ENCODE measurements around the gene DSCAML1.

The DSCAML1 gene

DNA sequence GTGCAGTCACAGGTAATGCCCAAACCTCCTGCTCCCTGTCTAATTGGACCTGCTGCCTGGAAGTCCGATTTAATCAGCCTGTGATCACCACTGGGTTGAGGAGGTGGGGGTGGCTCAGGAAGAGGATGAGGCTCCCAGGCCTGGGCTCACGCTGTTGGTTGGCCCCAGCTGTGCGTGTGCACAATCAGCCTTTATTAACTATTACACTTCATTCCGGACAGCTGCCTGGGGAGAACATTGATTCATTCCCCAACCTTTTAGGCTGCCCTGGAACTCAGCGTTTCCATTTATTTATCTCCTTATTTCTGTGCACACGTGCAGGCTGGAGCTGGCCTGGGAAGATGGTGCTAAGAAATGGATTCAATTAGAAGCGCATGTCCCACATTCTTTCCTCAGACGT is 123.4 kb downstream of the DSCAML1 start:
- TF ChIP-seq, protein P1, sequence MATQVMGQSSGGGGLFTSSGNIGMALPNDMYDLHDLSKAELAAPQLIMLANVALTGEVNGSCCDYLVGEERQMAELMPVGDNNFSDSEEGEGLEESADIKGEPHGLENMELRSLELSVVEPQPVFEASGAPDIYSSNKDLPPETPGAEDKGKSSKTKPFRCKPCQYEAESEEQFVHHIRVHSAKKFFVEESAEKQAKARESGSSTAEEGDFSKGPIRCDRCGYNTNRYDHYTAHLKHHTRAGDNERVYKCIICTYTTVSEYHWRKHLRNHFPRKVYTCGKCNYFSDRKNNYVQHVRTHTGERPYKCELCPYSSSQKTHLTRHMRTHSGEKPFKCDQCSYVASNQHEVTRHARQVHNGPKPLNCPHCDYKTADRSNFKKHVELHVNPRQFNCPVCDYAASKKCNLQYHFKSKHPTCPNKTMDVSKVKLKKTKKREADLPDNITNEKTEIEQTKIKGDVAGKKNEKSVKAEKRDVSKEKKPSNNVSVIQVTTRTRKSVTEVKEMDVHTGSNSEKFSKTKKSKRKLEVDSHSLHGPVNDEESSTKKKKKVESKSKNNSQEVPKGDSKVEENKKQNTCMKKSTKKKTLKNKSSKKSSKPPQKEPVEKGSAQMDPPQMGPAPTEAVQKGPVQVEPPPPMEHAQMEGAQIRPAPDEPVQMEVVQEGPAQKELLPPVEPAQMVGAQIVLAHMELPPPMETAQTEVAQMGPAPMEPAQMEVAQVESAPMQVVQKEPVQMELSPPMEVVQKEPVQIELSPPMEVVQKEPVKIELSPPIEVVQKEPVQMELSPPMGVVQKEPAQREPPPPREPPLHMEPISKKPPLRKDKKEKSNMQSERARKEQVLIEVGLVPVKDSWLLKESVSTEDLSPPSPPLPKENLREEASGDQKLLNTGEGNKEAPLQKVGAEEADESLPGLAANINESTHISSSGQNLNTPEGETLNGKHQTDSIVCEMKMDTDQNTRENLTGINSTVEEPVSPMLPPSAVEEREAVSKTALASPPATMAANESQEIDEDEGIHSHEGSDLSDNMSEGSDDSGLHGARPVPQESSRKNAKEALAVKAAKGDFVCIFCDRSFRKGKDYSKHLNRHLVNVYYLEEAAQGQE (IDR thresholded peaks at IDR 0.05; ENCODE audit: insufficient read depth in 1 of 2, low read depth in 2 of 2, low read length in 2 of 2): no peak
- TF ChIP-seq TAF1 (IDR thresholded peaks at IDR 0.05; ENCODE audit: borderline replicate concordance, insufficient read depth, low read length) (no peak), SIN3A (IDR thresholded peaks at IDR 0.05; ENCODE audit: borderline replicate concordance, insufficient read depth, low read length) (no peak), FOXP2 (optimal IDR thresholded peaks at IDR 0.05; ENCODE audit: borderline replicate concordance, extremely low read depth, extremely low read length, insufficient read depth) (no peak)

DNA sequence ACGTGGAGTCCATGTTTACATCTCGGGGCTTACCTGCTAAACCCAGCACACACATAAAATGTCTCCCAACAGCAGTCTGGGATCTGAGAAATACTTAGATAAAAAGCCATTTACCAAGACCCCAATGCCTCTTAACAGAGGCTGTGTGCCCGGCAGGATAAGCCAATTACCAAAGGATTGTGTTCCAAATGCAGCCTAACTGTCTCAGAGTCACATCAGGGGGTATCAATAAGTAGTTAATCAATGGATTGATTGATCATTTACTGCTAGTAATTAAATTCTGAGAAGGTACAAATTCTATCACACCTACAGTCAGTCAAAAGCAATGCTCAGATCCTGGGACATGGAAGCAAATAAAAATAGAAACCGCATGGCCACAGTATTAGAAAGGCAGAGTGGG is 125.6 kb downstream of the DSCAML1 start:
- no peak for TF ChIP-seq FOXP2 (optimal IDR thresholded peaks at IDR 0.05; ENCODE audit: borderline replicate concordance, extremely low read depth, extremely low read length, insufficient read depth)
- no peak for TF ChIP-seq SIN3A (IDR thresholded peaks at IDR 0.05; ENCODE audit: borderline replicate concordance, insufficient read depth, low read length)
- TF ChIP-seq TAF1 (IDR thresholded peaks at IDR 0.05; ENCODE audit: borderline replicate concordance, insufficient read depth, low read length): no peak
- TF ChIP-seq, protein P1 (IDR thresholded peaks at IDR 0.05; ENCODE audit: insufficient read depth in 1 of 2, low read depth in 2 of 2, low read length in 2 of 2): no peak
- no peak for TF ChIP-seq POLR2AphosphoS5 (IDR thresholded peaks at IDR 0.05; ENCODE audit: low read depth, low read length)

DNA sequence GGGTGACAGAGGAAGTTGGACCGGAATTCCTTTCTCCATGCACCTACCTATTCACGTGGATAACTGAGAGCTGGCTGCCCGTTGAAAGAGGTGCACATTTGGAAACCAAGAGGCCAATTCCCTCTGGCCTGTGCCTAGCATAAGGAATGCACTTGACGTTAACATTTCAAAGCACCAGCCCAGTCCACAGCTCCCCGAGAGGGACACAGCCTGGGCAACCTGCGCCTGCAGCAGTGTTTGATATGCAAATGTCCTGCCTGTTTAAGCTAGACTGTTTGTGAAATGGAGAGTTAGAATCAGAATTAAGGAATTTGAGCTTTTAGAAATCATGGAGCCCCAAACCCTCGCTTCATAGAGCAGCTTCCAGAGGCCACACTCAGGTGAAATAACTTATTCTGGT is 126.1 kb downstream of the DSCAML1 start:
- TF ChIP-seq, protein P1 (IDR thresholded peaks at IDR 0.05; ENCODE audit: insufficient read depth in 1 of 2, low read depth in 2 of 2, low read length in 2 of 2): no peak
- no peak for TF ChIP-seq POLR2AphosphoS5 (IDR thresholded peaks at IDR 0.05; ENCODE audit: low read depth, low read length)

DNA sequence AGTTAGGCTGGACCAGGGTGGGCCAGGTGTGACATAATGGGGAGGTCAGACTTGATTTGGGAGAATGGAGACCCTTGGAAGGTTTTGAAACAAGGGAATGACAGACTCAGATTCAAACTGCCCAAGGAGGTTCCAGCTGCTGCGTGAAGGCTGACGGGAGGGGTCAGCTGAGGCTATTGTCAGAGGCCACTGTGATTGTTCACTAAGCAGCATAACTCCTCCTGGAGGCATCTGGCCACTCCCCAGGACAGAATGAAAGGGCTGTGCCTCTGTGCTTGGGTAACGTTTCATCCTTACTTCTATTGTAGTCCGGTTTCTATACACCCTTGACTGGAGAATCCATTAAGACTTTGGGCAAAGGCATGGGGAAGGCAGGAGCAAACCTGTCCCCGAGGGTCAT is 126.6 kb downstream of the DSCAML1 start:
- TF ChIP-seq FOXP2 (optimal IDR thresholded peaks at IDR 0.05; ENCODE audit: borderline replicate concordance, extremely low read depth, extremely low read length, insufficient read depth) (no peak), POLR2AphosphoS5 (IDR thresholded peaks at IDR 0.05; ENCODE audit: low read depth, low read length) (no peak), TAF1 (IDR thresholded peaks at IDR 0.05; ENCODE audit: borderline replicate concordance, insufficient read depth, low read length) (no peak), SIN3A (IDR thresholded peaks at IDR 0.05; ENCODE audit: borderline replicate concordance, insufficient read depth, low read length) (no peak)
- TF ChIP-seq, protein P1 (IDR thresholded peaks at IDR 0.05; ENCODE audit: insufficient read depth in 1 of 2, low read depth in 2 of 2, low read length in 2 of 2): no peak

DNA sequence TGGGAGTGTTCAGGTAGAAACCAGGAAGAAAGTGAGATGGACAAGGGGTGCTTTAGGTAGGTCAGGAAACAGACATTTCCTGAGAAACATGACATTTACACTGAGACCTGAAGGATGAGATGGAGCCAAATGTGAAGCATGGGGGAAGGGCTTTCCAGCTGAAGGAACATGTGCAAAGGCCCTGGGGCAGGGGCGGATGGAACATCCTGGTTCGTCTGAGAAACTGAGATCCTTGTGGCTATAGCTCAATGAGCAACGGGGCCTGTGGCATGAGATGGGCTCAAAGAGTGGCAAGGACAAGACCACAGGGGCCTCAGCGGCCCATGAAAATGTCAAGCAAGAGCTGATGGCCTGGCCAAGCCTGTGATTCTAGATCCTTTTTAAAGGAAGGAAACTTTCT is 127.4 kb downstream of the DSCAML1 start:
- no peak for TF ChIP-seq SIN3A (IDR thresholded peaks at IDR 0.05; ENCODE audit: borderline replicate concordance, insufficient read depth, low read length)
- TF ChIP-seq POLR2AphosphoS5 (IDR thresholded peaks at IDR 0.05; ENCODE audit: low read depth, low read length): no peak
- TF ChIP-seq FOXP2 (optimal IDR thresholded peaks at IDR 0.05; ENCODE audit: borderline replicate concordance, extremely low read depth, extremely low read length, insufficient read depth): no peak
- no peak for TF ChIP-seq TAF1 (IDR thresholded peaks at IDR 0.05; ENCODE audit: borderline replicate concordance, insufficient read depth, low read length)
- TF ChIP-seq, protein P1 (IDR thresholded peaks at IDR 0.05; ENCODE audit: insufficient read depth in 1 of 2, low read depth in 2 of 2, low read length in 2 of 2): no peak
